ENCODE data around the gene NT5C3A.
"Not testable (repeated sequence)": the region's sequence is repeated elsewhere in the genome, so short reads cannot be mapped to it uniquely, and the experiment has no call there.

Gene NT5C3A

GRCh38 chr7:33009734-33010133, 52.8 kb downstream of the NT5C3A start:
- POLR2A ChIA-PET (ENCODE audit: low non-redundant PET) = no interaction called here
- CTCF ChIA-PET = no interaction called here
- H3K27ac ChIP-seq = no peak overlapping the region
- no peak for TF ChIP-seq CTCF (conservative IDR thresholded peaks at IDR 0.05; ENCODE audit: low read depth)
- no peak for DNase-seq (ENCODE audit: low spot score)

DNA sequence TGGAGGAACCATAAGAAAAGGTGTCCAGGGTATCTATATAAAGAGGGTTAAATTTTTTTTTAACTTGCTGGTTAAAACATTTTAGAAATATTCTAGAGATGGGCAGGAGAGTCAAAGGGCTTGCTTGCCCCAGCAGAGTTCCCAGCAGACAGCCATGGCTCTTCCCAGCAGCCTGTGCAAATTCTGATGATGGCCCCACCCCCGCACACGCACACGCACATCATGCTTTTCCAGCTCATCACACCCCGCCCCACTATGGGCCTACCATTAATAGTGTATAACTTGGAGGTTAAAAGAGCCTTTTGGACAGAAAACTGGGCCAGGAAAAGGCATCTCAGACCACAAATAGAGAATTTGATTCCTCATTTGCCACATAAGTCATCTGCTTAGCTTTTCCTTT, 56.9 kb downstream of the NT5C3A start:
- H3K27ac ChIP-seq; CTCF ChIA-PET; DNase-seq (ENCODE audit: low spot score); POLR2A ChIA-PET (ENCODE audit: low non-redundant PET): not testable (repeated sequence)

- DNase-seq (ENCODE audit: low spot score); POLR2A ChIA-PET (ENCODE audit: low non-redundant PET); CTCF ChIA-PET; H3K27ac ChIP-seq: not testable (repeated sequence)
These were observed 57.4 kb downstream of the NT5C3A start for GRCh38 chr7:33005193-33005592.

DNA sequence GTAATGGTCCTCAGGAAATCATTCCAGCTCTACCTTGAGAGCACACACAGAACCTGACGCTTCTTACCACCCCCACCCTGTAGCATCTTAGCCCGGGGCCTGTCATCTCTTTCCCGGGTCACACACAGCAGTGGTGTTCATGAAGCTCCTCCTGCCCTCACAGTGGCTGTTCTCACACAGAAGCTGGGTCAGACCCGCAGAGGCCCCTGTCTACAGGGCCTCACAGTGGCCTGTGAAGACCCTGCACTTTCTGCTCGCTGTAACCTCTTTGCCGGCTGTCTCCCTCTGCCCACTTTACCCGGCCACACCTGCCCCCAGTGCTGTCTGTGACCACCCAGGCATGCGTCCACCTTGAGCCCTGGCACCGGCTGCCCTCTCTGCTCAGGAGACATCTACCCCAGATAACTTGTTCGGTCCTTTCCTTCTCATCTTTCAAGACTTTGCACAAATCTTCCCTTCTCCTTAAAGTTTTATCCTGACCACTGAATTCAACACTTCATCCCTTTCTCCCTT, 58.4 kb downstream of the NT5C3A start:
- H3K27ac ChIP-seq; CTCF ChIA-PET; POLR2A ChIA-PET (ENCODE audit: low non-redundant PET); DNase-seq (ENCODE audit: low spot score): not testable (repeated sequence)

GRCh38 chr7:33003111-33003510, 59.5 kb downstream of the NT5C3A start:
- H3K27ac ChIP-seq; CTCF ChIA-PET; POLR2A ChIA-PET (ENCODE audit: low non-redundant PET): not testable (repeated sequence)

DNA sequence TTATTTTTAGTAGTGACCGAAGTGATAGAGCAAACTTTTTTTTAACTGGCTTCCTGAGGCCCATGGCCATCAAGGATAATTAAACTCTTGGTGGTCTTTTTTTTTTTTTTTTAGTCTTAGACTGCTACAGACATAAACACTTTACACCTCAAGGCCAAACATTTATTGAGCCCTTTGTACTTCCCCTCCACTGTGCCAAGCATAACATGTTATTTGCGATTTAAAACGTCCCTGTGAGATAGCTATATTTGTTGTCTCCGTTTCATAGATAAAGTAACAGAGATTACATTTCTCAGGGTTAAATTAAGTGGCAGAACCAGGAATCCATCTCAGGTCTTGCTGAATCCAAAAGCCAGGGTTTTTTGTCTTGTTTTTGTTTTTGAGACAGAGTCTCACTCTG, 63.2 kb downstream of the NT5C3A start:
- POLR2A ChIA-PET (ENCODE audit: low non-redundant PET); CTCF ChIA-PET: not testable (repeated sequence)

More at GRCh38 chr7:33003111-33003510, 59.5 kb downstream of the NT5C3A start:
- DNase-seq (ENCODE audit: low spot score) = not testable (repeated sequence)

GRCh38 chr7:32998361-32999171, 64.0 kb downstream of the NT5C3A start:
- DNase-seq (ENCODE audit: low spot score); POLR2A ChIA-PET (ENCODE audit: low non-redundant PET); CTCF ChIA-PET: not testable (repeated sequence)
- H3K27ac ChIP-seq = peak overlapping the region; percentile 66

More for the DNA sequence above, 63.2 kb downstream of the NT5C3A start:
- not testable (repeated sequence) for DNase-seq (ENCODE audit: low spot score)
- H3K27ac ChIP-seq = peak overlapping the region; percentile 66; the same call in 1 of the 2 replicates

DNA sequence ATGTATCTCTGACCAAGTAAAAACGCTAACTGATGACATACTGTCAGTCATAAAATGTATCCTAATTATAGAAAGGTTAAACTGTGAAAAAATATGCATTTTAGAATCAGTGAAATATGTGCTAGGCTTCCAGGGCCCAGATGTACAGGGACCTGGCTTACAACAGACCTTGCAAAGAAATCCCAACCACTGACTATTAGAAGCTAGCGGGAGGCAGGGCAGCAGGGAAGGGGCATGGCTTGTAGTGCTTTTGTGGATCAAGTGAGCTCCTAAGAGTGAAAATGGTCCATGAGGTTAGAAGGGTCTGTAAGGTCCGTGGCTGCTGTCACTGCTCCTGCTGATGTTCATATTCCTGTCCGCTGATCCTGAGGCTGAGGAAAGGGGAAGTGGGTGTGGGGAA, 64.6 kb downstream of the NT5C3A start:
- H3K27ac ChIP-seq = peak overlapping the region; percentile 66
- POLR2A ChIA-PET (ENCODE audit: low non-redundant PET); DNase-seq (ENCODE audit: low spot score); CTCF ChIA-PET: not testable (repeated sequence)

- H3K27ac ChIP-seq; CTCF ChIA-PET; POLR2A ChIA-PET (ENCODE audit: low non-redundant PET): not testable (repeated sequence)
- DNase-seq (ENCODE audit: low spot score) = peak; percentile 44
These were observed 69.8 kb downstream of the NT5C3A start for GRCh38 chr7:32992750-32993149.

GRCh38 chr7:32991975-32992700, 70.4 kb downstream of the NT5C3A start:
- CTCF ChIA-PET; DNase-seq (ENCODE audit: low spot score); H3K27ac ChIP-seq; POLR2A ChIA-PET (ENCODE audit: low non-redundant PET): not testable (repeated sequence)

DNA sequence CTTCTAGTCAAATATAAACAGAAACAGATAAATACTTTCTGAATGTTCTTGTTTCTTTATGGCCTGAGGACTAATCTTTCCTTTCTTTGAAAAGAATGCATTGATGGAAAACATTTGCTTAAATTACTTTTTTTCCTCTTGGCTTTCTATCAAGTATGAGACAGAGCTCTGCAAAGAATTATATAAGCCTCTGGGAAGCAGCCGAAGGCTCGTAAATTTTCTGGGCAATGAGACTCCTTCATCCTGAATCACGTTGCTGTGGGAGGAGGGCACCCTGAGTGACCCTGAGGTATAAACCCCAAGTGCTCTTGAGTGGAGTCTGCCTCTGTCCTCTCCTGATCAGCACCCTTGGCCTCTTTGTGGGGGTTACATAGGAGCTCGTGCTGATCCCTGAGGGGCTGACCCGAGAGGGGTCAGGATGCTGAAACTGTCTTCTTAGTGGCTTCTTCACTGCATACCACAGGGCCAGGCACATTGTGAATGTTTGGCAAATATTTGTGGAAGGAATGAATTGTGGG, 71.4 kb downstream of the NT5C3A start:
- POLR2A ChIA-PET (ENCODE audit: low non-redundant PET); H3K27ac ChIP-seq; DNase-seq (ENCODE audit: low spot score); CTCF ChIA-PET: not testable (repeated sequence)

GRCh38 chr7:32988148-32988547, 74.4 kb downstream of the NT5C3A start:
- H3K27ac ChIP-seq; DNase-seq (ENCODE audit: low spot score); CTCF ChIA-PET; POLR2A ChIA-PET (ENCODE audit: low non-redundant PET): not testable (repeated sequence)

- POLR2A ChIA-PET (ENCODE audit: low non-redundant PET) = not testable (repeated sequence)
These were observed 82.7 kb downstream of the NT5C3A start for GRCh38 chr7:32979902-32980301.

GRCh38 chr7:32979246-32979645, 83.3 kb downstream of the NT5C3A start:
- H3K27ac ChIP-seq = peak overlapping the region; percentile 80
- peak; percentile 69 for DNase-seq (ENCODE audit: low spot score)
- CTCF ChIA-PET; POLR2A ChIA-PET (ENCODE audit: low non-redundant PET): not testable (repeated sequence)

More at GRCh38 chr7:32979902-32980301, 82.7 kb downstream of the NT5C3A start:
- CTCF ChIA-PET; H3K27ac ChIP-seq; DNase-seq (ENCODE audit: low spot score): not testable (repeated sequence)

- DNase-seq (ENCODE audit: low spot score) = peak; percentile 31
- CTCF ChIA-PET; H3K27ac ChIP-seq; POLR2A ChIA-PET (ENCODE audit: low non-redundant PET): not testable (repeated sequence)
These were observed 85.4 kb downstream of the NT5C3A start for GRCh38 chr7:32977159-32977558.

GRCh38 chr7:32971967-32972366, 90.6 kb downstream of the NT5C3A start:
- CTCF ChIA-PET; DNase-seq (ENCODE audit: low spot score); POLR2A ChIA-PET (ENCODE audit: low non-redundant PET): not testable (repeated sequence)
- H3K27ac ChIP-seq = peak overlapping the region; percentile 49

All from RWPE1 (cell line).